GM12891 (cell line): Measurements from ENCODE around the gene TSHZ1.

Experiments
- PAX5 ChIP-seq: IDR thresholded peaks from 2 replicates; pipeline ENCODE4 v1.6.1; 2011; ENCODE audit warnings: low read length, moderate library complexity, mild to moderate bottlenecking; ENCODE audit not compliant: insufficient read depth, severe bottlenecking
- POLR2A ChIP-seq: IDR thresholded peaks from 2 replicates; pipeline ENCODE4 v1.6.1; 2011; ENCODE audit warnings: low read depth, low read length, control low read depth
- POLR2AphosphoS5 ChIP-seq: IDR thresholded peaks from 2 replicates; pipeline ENCODE4 v1.6.1; 2011; ENCODE audit warnings: low read depth, low read length, control low read depth
- TAF1 ChIP-seq: IDR thresholded peaks from 2 replicates; pipeline ENCODE4 v1.6.1; 2011; ENCODE audit warnings: low read depth, low read length, control low read depth

DNA sequence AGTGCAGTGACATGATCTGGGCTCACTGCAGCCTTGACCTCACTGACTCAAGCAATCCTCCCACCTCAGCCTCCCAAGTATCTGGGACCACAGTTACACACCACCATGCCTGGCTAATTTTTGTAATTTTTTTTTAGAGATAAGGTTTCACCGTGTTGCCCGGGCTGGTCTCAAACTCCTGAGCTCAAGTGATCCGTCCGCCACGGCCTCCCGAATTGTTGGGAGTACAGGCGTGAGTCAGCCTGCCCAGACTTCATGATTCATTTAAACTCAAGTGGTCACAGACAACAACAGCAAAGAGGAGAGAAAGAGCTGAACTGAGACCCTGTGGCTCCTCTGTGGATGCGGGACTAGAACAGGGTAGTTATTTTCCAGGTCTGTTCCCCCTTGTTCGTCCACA lies 83.0 kb downstream of the TSHZ1 start:
- TF ChIP-seq POLR2AphosphoS5 (no peak), POLR2A (no peak), TAF1 (no peak), PAX5 (no peak)
